ENCODE measurements around the gene PLEKHA8. TPM values are rescaled to one million over a fixed set of nuclear protein-coding genes. Genes with fewer than 3 reads are reported as not detected.

The PLEKHA8 gene
- total and polyA plus RNA-seq, 10 of the 15 experiments (the other 5 are each of a cell fraction or from before 2014, with no cell fraction given) = 1.1 to 13.2 (median 5.7) TPM

GRCh38 chr7:30150711-30151110 is 122.5 kb downstream of the PLEKHA8 start (continued):
- TF ChIP-seq PRDM15 (CRISPR knock-in tag; IDR thresholded peaks at IDR 0.05) (no peak), SMAD1 (IDR thresholded peaks at IDR 0.05; ENCODE audit: low read depth, partially characterized antibody) (no peak), MLLT1 (IDR thresholded peaks at IDR 0.05) (no peak), ZNF384 (IDR thresholded peaks at IDR 0.05; ENCODE audit: borderline replicate concordance, low read depth, low read length) (no peak), CEBPB (IDR thresholded peaks at IDR 0.05; ENCODE audit: borderline replicate concordance in 1 of 2, low read depth in 2 of 2, low read length in 2 of 2) (no peak)

GRCh38 chr7:30154111-30154587 is 125.9 kb downstream of the PLEKHA8 start:
- ATAC-seq (no peak), DNase-seq (ENCODE audit: low read depth, low spot score) (no peak), FAIRE-seq (no peak)
- H3K27ac ChIP-seq (ENCODE audit: control insufficient read depth, insufficient read depth) = no peak overlapping the region
- ChIA-PET POLR2A (interaction anchor here (0.6 kb wide), 1 partner anchor 240 kb away, joined by 4 read pairs; no protein-coding TSS in a partner anchor), SMC1A (ENCODE audit: uncharacterized antibody, unreplicated experiment) (interaction anchor here (1.1 kb wide), 2 partner anchors 11 to 28 kb away, joined by 3 read pairs; no protein-coding TSS in a partner anchor), RAD21 (ENCODE audit: unreplicated experiment) (no interaction called here), CTCF (no interaction called here)
- H2AFZ ChIP-seq (ENCODE audit: control insufficient read depth, low read depth, low read length) = no peak overlapping the region
- BruUV-seq (replicated peaks) = no TSS peak
- no peaks in the 10 kb centered on the region for H3K79me2 ChIP-seq (ENCODE audit: control insufficient read depth, insufficient read depth, low read length)
- H3K4me1 ChIP-seq (ENCODE audit: control insufficient read depth, insufficient read depth, low read length) = peaks cover 3% of the 10 kb centered on the region
- H3K4me2 ChIP-seq (ENCODE audit: control insufficient read depth, insufficient read depth) = no peak overlapping the region
- intact Hi-C loops (cut with micrococcal nuclease; ENCODE audit: unreplicated experiment) (no loop called here), in situ Hi-C loops (cut with MboI) (no loop called here)
- no peak overlapping the region for H3K4me3 ChIP-seq
- WGBS (ENCODE audit: insufficient coverage, insufficient replicate concordance, low lambda C conversion rate, missing lambda C conversion rate) = 61% methylated on average over 9 of the region's 9 CpGs
- H3K9ac ChIP-seq (ENCODE audit: control insufficient read depth, insufficient read depth, low read length) = no peak overlapping the region
- H3K36me3 ChIP-seq (ENCODE audit: control insufficient read depth in 2 of 2, insufficient read depth in 2 of 2, low read length in 1 of 2) = no peaks in the 10 kb centered on the region
- no peaks in the 10 kb centered on the region; a peak in 1 of 4 replicates for H3K27me3 ChIP-seq (replicated peaks in 1 of 2; ENCODE audit: control insufficient read depth in 2 of 2, insufficient read depth in 2 of 2, low read length in 1 of 2)
- H4K20me1 ChIP-seq (ENCODE audit: control insufficient read depth, insufficient read depth) = no peaks in the 10 kb centered on the region
- no peaks in the 10 kb centered on the region for H3K9me3 ChIP-seq (replicated peaks; ENCODE audit: control insufficient read depth, insufficient read depth, low read length)
- TF ChIP-seq NR2C1 (IDR thresholded peaks at IDR 0.05) = no peak
- TF ChIP-seq SMC3 (IDR thresholded peaks at IDR 0.05; ENCODE audit: borderline replicate concordance, low read length) = no peak
- TF ChIP-seq HDAC2 (IDR thresholded peaks at IDR 0.05) = no peak
- no peak for TF ChIP-seq CEBPZ (IDR thresholded peaks at IDR 0.05; ENCODE audit: low read depth, low read length)
- TF ChIP-seq POU2F2 (IDR thresholded peaks at IDR 0.05; ENCODE audit: borderline replicate concordance, low read depth, low read length) = no peak
- no peak for TF ChIP-seq CBX5 (IDR thresholded peaks at IDR 0.05; ENCODE audit: low read depth)
- no peak for TF ChIP-seq TCF12 (IDR thresholded peaks at IDR 0.05; ENCODE audit: low read depth, low read length)
- no peak for TF ChIP-seq SMAD1 (IDR thresholded peaks at IDR 0.05; ENCODE audit: low read depth, partially characterized antibody)
- no peak for TF ChIP-seq PBX3 (IDR thresholded peaks at IDR 0.05; ENCODE audit: insufficient replicate concordance, low read depth, low read length)
